Stimulated activated CD8-positive, alpha-beta memory T cell treated with anti-CD3 and anti-CD28 coated beads, Interleukin-4, amount 100 ng/mL, for 48 hours (primary cell): ENCODE measurements around the gene KCNK3.

Experiments
- DNase-seq: peaks from one replicate; pipeline ENCODE4 v3.0.0-alpha.2; 2020

KCNK3 gene

GRCh38 chr2:26692897-26693849, 651 bp downstream of the KCNK3 start:
- no peak for DNase-seq

- no peak for DNase-seq
Observed at GRCh38 chr2:26694001-26694400, 1.5 kb downstream of the KCNK3 start.

- no peak for DNase-seq
Observed at GRCh38 chr2:26696351-26696816, 3.9 kb downstream of the KCNK3 start.

- no peak for DNase-seq
Observed at GRCh38 chr2:26697425-26697824, 4.9 kb downstream of the KCNK3 start.

- DNase-seq = no peak
Observed at GRCh38 chr2:26699295-26699694, 6.8 kb downstream of the KCNK3 start.

GRCh38 chr2:26700078-26700477, 7.6 kb downstream of the KCNK3 start:
- no peak for DNase-seq

- no peak for DNase-seq
Observed at GRCh38 chr2:26701596-26701995, 9.1 kb downstream of the KCNK3 start.

- no peak for DNase-seq
Observed at GRCh38 chr2:26702025-26702424, 9.5 kb downstream of the KCNK3 start.

GRCh38 chr2:26704441-26704977, 12.0 kb downstream of the KCNK3 start:
- DNase-seq = no peak

- no peak for DNase-seq
Observed at GRCh38 chr2:26705126-26705525, 12.6 kb downstream of the KCNK3 start.

- no peak for DNase-seq
Observed at GRCh38 chr2:26706093-26706492, 13.6 kb downstream of the KCNK3 start.

- no peak for DNase-seq
Observed at GRCh38 chr2:26706616-26707473, 14.3 kb downstream of the KCNK3 start.

GRCh38 chr2:26707747-26708146, 15.2 kb downstream of the KCNK3 start:
- DNase-seq = no peak

GRCh38 chr2:26708457-26708856, 15.9 kb downstream of the KCNK3 start:
- no peak for DNase-seq

GRCh38 chr2:26709323-26710110, 17.0 kb downstream of the KCNK3 start:
- no peak for DNase-seq

- no peak for DNase-seq
Observed at GRCh38 chr2:26710145-26710544, 17.6 kb downstream of the KCNK3 start.

GRCh38 chr2:26710743-26711456, 18.4 kb downstream of the KCNK3 start:
- DNase-seq = no peak

GRCh38 chr2:26711457-26712161, 19.1 kb downstream of the KCNK3 start:
- no peak for DNase-seq

- no peak for DNase-seq
Observed at GRCh38 chr2:26712486-26713465, 20.3 kb downstream of the KCNK3 start.
